K562 (cell line): Measurements from ENCODE around the gene SMYD2. TPM values are rescaled to one million over a fixed set of nuclear protein-coding genes. Genes with fewer than 3 reads are reported as not detected.
A peak's percentile ranks its signal among the peaks of the same experiment; 100 is the strongest.

Experiments used
- CREBBP ChIP-seq: IDR thresholded peaks from one replicate; pipeline ENCODE4 v1.6.1; 2012; ENCODE audit warnings: low read depth, mild to moderate bottlenecking, control low read depth, inconsistent platforms, low read length
- ETV5 ChIP-seq: sonication (generic); formaldehyde crosslinking; IDR thresholded peaks from 2 replicates; pipeline ENCODE4 v1.4.0; 2020; ENCODE audit warnings: low read depth, mild to moderate bottlenecking, missing genetic modification reagents
- EWSR1 ChIP-seq: fragments of 450-650 bp; IDR thresholded peaks from 2 replicates; pipeline ENCODE4 v1.6.1; 2018; ENCODE audit warnings: borderline replicate concordance, mild to moderate bottlenecking, low read depth, moderate library complexity; ENCODE audit not compliant: partially characterized antibody
- GATAD2B ChIP-seq: fragments of 450-650 bp; IDR thresholded peaks from 2 replicates; pipeline ENCODE4 v1.6.1; 2017; ENCODE audit warnings: mild to moderate bottlenecking, borderline replicate concordance
- HES1 ChIP-seq: fragments of 450-650 bp; IDR thresholded peaks from 2 replicates; pipeline ENCODE4 v1.6.1; 2016; ENCODE audit warnings: low read depth, mild to moderate bottlenecking, moderate library complexity
- HINFP ChIP-seq: fragments of 450-650 bp; conservative IDR thresholded peaks from 2 replicates; pipeline ENCODE4 v1.6.1; 2016; ENCODE audit warnings: missing genetic modification characterization, low read depth, mild to moderate bottlenecking, control low read depth, missing compliant biosample characterization
- JUN ChIP-seq, 2 experiments: sonication (generic) in 1 of 2; formaldehyde crosslinking in 1 of 2; IDR thresholded peaks; 2 replicates each; pipeline versions ENCODE4 v1.6.1 to v1.8.0; 2012 to 2022; ENCODE audit warnings: borderline replicate concordance in 2 of 2, mild to moderate bottlenecking in 2 of 2, improper control_type of control experiment in 1 of 2, low read depth in 1 of 2, low read length in 1 of 2, missing genetic modification reagents in 1 of 2
- JUND ChIP-seq, 2 experiments: IDR thresholded peaks; 2 replicates in 1 of 2; 3 replicates in 1 of 2; pipeline ENCODE4 v1.6.1; 2011; ENCODE audit warnings: borderline replicate concordance in 2 of 2, low read depth in 2 of 2, low read length in 2 of 2, improper control_type of control experiment in 1 of 2, missing biosample characterization in 1 of 2, missing genetic modification characterization in 1 of 2, missing genetic modification reagents in 1 of 2
- MCM5 ChIP-seq: fragments of 450-650 bp; IDR thresholded peaks from 2 replicates; pipeline ENCODE4 v1.6.1; 2016; ENCODE audit warnings: low read depth
- MECOM ChIP-seq: fragments of 250-450 bp; sonication (Bioruptor Pico); IDR thresholded peaks from 2 replicates; pipeline ENCODE4 v1.8.0; 2022; ENCODE audit warnings: inconsistent platforms
- MYC ChIP-seq, 2 experiments: fragments of 250-450 bp in 1 of 2; sonication (Bioruptor Pico) in 1 of 2; IDR thresholded peaks; 2 replicates each; pipeline versions ENCODE4 v1.5.1 to v1.6.1; 2012 to 2021; ENCODE audit warnings: low read depth in 2 of 2, borderline replicate concordance in 1 of 2, improper control_type of control experiment in 1 of 2, low read length in 1 of 2, mild to moderate bottlenecking in 1 of 2, moderate library complexity in 1 of 2
- PRMT5 ChIP-seq: sonication (generic); formaldehyde crosslinking; IDR thresholded peaks from 2 replicates; pipeline ENCODE4 v1.5.0; 2020; ENCODE audit warnings: missing genetic modification reagents
- SMAD4 ChIP-seq: fragments of 250-450 bp; sonication (Bioruptor Pico); conservative IDR thresholded peaks from 2 replicates; pipeline ENCODE4 v1.8.0; 2021; ENCODE audit warnings: inconsistent platforms, mild to moderate bottlenecking, moderate library complexity
- ZFP30 ChIP-seq: fragments of 250-450 bp; sonication (Bioruptor Pico); IDR thresholded peaks from 2 replicates; pipeline ENCODE4 v1.8.0; 2022; ENCODE audit warnings: moderate library complexity, mild to moderate bottlenecking, inconsistent platforms, borderline replicate concordance
- ZKSCAN3 ChIP-seq: fragments of 250-450 bp; sonication (Bioruptor Pico); IDR thresholded peaks from 2 replicates; pipeline ENCODE4 v1.4.0; 2020
- ZKSCAN8 ChIP-seq: fragments of 200-800 bp; sonication (Bioruptor generic); IDR thresholded peaks from 2 replicates; pipeline ENCODE4 v1.6.1; 2016; ENCODE audit warnings: missing genetic modification characterization, missing compliant biosample characterization
- ZNF384 ChIP-seq: IDR thresholded peaks from 2 replicates; pipeline ENCODE4 v1.6.1; 2012; ENCODE audit warnings: low read depth, low read length, improper control_type of control experiment
- ZNF507 ChIP-seq: conservative IDR thresholded peaks from 2 replicates; pipeline ENCODE4 v1.6.1; 2017; ENCODE audit warnings: missing genetic modification characterization, missing compliant biosample characterization
- ZNF57 ChIP-seq: fragments of 450-650 bp; formaldehyde crosslinking; IDR thresholded peaks from 2 replicates; pipeline ENCODE4 v1.4.0; 2020; ENCODE audit warnings: mild to moderate bottlenecking, moderate library complexity
- polyA plus RNA-seq, 8 experiments: library from polyadenylated mRNA; depleted of rRNA in 4 of 8; stranded (reverse) in 5 of 8; unstranded in 3 of 8; fragments of >200 nt; fragmentation: Nextera tagmentation in 2 of 8; fragmentation: Illumina TruSeq in 1 of 8; extraction: Ambion mirVana in 2 of 8; extraction: Trizol in 1 of 8; gene quantifications; 2 replicates each; pipeline versions ENCODE4 v1.2.1 to v1.2.3, GENCODE V29; 2011 to 2014; ENCODE audit warnings: inconsistent platforms in 1 of 8, missing spikeins in 1 of 8
- total RNA-seq, 7 experiments: library from RNA; depleted of rRNA in 6 of 7; stranded (reverse); fragments of >200 nt in 6 of 7; fragmentation: Illumina TruSeq in 2 of 7; extraction: Trizol in 2 of 7; gene quantifications; 2 replicates each; pipeline versions ENCODE4 v1.2.1 to v1.2.3, GENCODE V29; 2011 to 2021; ENCODE audit warnings: low replicate concordance in 1 of 7
- TF ChIP-seq, protein P1 (sequence below): IDR thresholded peaks from 2 replicates; pipeline ENCODE4 v1.6.1; 2014; ENCODE audit warnings: antibody characterized with exemption
- TF ChIP-seq, protein P2 (sequence below): fragments of 250-450 bp; sonication (Bioruptor Pico); IDR thresholded peaks from 2 replicates; pipeline ENCODE4 v1.9.0; 2021; ENCODE audit warnings: mild to moderate bottlenecking, inconsistent platforms

The SMYD2 gene
- total and polyA plus RNA-seq, 9 of the 15 experiments (the other 6 are each of a cell fraction or from before 2014, with no cell fraction given) = 13.8 to 81.3 (median 39.9) TPM

GRCh38 chr1:214328770-214329469 lies 48.0 kb downstream of the SMYD2 start (continued):
- TF ChIP-seq, protein P1, sequence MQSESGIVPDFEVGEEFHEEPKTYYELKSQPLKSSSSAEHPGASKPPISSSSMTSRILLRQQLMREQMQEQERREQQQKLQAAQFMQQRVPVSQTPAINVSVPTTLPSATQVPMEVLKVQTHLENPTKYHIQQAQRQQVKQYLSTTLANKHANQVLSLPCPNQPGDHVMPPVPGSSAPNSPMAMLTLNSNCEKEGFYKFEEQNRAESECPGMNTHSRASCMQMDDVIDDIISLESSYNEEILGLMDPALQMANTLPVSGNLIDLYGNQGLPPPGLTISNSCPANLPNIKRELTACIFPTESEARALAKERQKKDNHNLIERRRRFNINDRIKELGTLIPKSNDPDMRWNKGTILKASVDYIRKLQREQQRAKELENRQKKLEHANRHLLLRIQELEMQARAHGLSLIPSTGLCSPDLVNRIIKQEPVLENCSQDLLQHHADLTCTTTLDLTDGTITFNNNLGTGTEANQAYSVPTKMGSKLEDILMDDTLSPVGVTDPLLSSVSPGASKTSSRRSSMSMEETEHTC = no peak
- no peak for TF ChIP-seq ZFP30 (CRISPR knock-in tag)
- TF ChIP-seq JUN (IDR thresholded peaks at IDR 0.05; ENCODE audit: borderline replicate concordance, low read depth, low read length) = peak; percentile 29; the same call in 1 of the 2 replicates
- no peak for TF ChIP-seq JUN (CRISPR knock-in tag; IDR thresholded peaks at IDR 0.05; ENCODE audit: borderline replicate concordance)
- TF ChIP-seq ZNF384 = no peak
- no peak for TF ChIP-seq ETV5 (CRISPR knock-in tag)
- TF ChIP-seq SMAD4 = no peak
- no peak for TF ChIP-seq MCM5
- TF ChIP-seq GATAD2B = no peak
- TF ChIP-seq, protein P2, sequence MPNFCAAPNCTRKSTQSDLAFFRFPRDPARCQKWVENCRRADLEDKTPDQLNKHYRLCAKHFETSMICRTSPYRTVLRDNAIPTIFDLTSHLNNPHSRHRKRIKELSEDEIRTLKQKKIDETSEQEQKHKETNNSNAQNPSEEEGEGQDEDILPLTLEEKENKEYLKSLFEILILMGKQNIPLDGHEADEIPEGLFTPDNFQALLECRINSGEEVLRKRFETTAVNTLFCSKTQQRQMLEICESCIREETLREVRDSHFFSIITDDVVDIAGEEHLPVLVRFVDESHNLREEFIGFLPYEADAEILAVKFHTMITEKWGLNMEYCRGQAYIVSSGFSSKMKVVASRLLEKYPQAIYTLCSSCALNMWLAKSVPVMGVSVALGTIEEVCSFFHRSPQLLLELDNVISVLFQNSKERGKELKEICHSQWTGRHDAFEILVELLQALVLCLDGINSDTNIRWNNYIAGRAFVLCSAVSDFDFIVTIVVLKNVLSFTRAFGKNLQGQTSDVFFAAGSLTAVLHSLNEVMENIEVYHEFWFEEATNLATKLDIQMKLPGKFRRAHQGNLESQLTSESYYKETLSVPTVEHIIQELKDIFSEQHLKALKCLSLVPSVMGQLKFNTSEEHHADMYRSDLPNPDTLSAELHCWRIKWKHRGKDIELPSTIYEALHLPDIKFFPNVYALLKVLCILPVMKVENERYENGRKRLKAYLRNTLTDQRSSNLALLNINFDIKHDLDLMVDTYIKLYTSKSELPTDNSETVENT (CRISPR knock-in tag) = no peak
- TF ChIP-seq ZKSCAN8 (CRISPR knock-in tag) = no peak
- no peak for TF ChIP-seq MECOM
- no peak for TF ChIP-seq ZNF57 (CRISPR knock-in tag)
- TF ChIP-seq MYC (IDR thresholded peaks at IDR 0.05; ENCODE audit: low read depth, low read length) = peak; percentile 28; the same call in 1 of the 2 replicates
- TF ChIP-seq MYC (CRISPR knock-in tag; IDR thresholded peaks at IDR 0.05; ENCODE audit: borderline replicate concordance, low read depth) = no peak
- TF ChIP-seq HES1 = no peak
- no peak for TF ChIP-seq CREBBP
- peak; percentile 52; the same call in 1 of the 2 replicates for TF ChIP-seq JUND (IDR thresholded peaks at IDR 0.05; ENCODE audit: borderline replicate concordance, low read depth, low read length)
- TF ChIP-seq JUND (tag; IDR thresholded peaks at IDR 0.05; ENCODE audit: borderline replicate concordance, low read depth, low read length) = no peak
- no peak for TF ChIP-seq ZNF507 (tag)
- no peak for TF ChIP-seq PRMT5 (CRISPR knock-in tag)
- no peak for TF ChIP-seq HINFP (tag)
- no peak for TF ChIP-seq EWSR1
- TF ChIP-seq ZKSCAN3 (CRISPR knock-in tag) = no peak
